Ovary (tissue), 9 donors: Measurements from ENCODE around the gene TENT5C. TPM values are rescaled to one million over a fixed set of nuclear protein-coding genes. Genes with fewer than 3 reads are reported as not detected.

Experiments
- DNase-seq, 5 donors: peaks; one replicate each; pipeline ENCODE4 v3.0.0-alpha.2; 2019 to 2020
- H3K27ac ChIP-seq, 2 donors: fragments of 200-600 bp; one replicate each; pipeline versions ENCODE4 v1.5.1 to v1.8.0; 2019 to 2022
- H3K27me3 ChIP-seq: fragments of 200-600 bp; one replicate; pipeline ENCODE4 v1.8.0; 2022
- H3K36me3 ChIP-seq: fragments of 200-600 bp; sonication (generic); one replicate; pipeline ENCODE4 v1.5.1; 2019
- H3K4me1 ChIP-seq: one replicate; pipeline ENCODE4 v1.8.1; 2013; ENCODE audit warnings: mild to moderate bottlenecking, moderate library complexity; ENCODE audit not compliant: insufficient read depth
- H3K4me3 ChIP-seq: fragments of 200-600 bp; sonication (generic); one replicate; pipeline ENCODE4 v1.5.1; 2017
- H3K9me3 ChIP-seq, 2 donors: fragments of 200-600 bp in 1 of 2; sonication (generic) in 1 of 2; one replicate each; pipeline versions ENCODE4 v1.5.1 to v1.8.1; 2013 to 2019; ENCODE audit warnings: mild to moderate bottlenecking in 1 of 2, moderate library complexity in 1 of 2
- EP300 ChIP-seq: sonication (generic); formaldehyde crosslinking; IDR thresholded peaks from one replicate; pipeline ENCODE4 v1.6.1; 2017; ENCODE audit warnings: antibody characterized with exemption
- POLR2A ChIP-seq: fragments of 450-650 bp; IDR thresholded peaks from one replicate; pipeline ENCODE4 v1.6.1; 2017; ENCODE audit warnings: antibody characterized with exemption, mild to moderate bottlenecking, moderate library complexity
- WGBS, 3 donors: extraction: QIAGEN DNeasy Blood & Tissue Kit in 1 of 3; methylation state at CpG; one replicate each; pipeline versions ENCODE4 v1.1.5 to v1.1.7; 2013 to 2017; 5-methylcytosine and 5-hydroxymethylcytosine counted together
- intact Hi-C, 4 donors: fragments of 100-400 bp; cut with DNase I; formaldehyde crosslinking; loops; one replicate each; pipeline versions ENCODE4 v1.11.0 to v1.15.1; 2022 to 2023
- polyA plus RNA-seq, 2 donors: library from polyadenylated mRNA; stranded (reverse); fragments of 200-250 nt in 1 of 2; fragments of 350-450 nt in 1 of 2; fragmentation: Illumina TruSeq in 1 of 2; extraction: RNeasy Lipid Tissue Mini Kit (QIAGEN cat#74804) in 1 of 2; gene quantifications; one replicate each; pipeline ENCODE4 v1.2.3, GENCODE V29; 2013 to 2014
- total RNA-seq, 7 donors: library from RNA; depleted of rRNA in 2 of 7; stranded (reverse); fragments of >200 nt in 2 of 7; fragmentation: NEBNext Ultra II Directional in 3 of 7; extraction: Animal tissue kit (Norgen Biotek cat#: 25700) in 3 of 7; gene quantifications; one replicate each; pipeline versions ENCODE4 v1.1.0 to v1.2.4, GENCODE V29; 2016 to 2023
- TF ChIP-seq, protein P1 (sequence below), 3 donors: fragments of 450-650 bp in 2 of 3; fragments of 200-600 bp in 1 of 3; IDR thresholded peaks; one replicate each; pipeline versions ENCODE4 v1.5.1 to v1.8.0; 2016 to 2022; ENCODE audit warnings: antibody characterized with exemption in 3 of 3, mild to moderate bottlenecking in 1 of 3
- donor health status: DM: no; HTN: no; CAD: no; lungs with moderate emphysema.
- donor health status: DM: no; HTN: no; CAD: no.
- donor health status: Bipolar disorder and iron deficiency.
- donor health status: DM: yes; HTN: yes; CAD: no.
- donor health status: DM: no; HTN: no; CAD: no.
- donor health status: DM: yes; HTN: yes; CAD: no.

The TENT5C gene
- total and polyA plus RNA-seq, 9 donors: 2.6 to 24.7 (median 11.4) TPM

DNA sequence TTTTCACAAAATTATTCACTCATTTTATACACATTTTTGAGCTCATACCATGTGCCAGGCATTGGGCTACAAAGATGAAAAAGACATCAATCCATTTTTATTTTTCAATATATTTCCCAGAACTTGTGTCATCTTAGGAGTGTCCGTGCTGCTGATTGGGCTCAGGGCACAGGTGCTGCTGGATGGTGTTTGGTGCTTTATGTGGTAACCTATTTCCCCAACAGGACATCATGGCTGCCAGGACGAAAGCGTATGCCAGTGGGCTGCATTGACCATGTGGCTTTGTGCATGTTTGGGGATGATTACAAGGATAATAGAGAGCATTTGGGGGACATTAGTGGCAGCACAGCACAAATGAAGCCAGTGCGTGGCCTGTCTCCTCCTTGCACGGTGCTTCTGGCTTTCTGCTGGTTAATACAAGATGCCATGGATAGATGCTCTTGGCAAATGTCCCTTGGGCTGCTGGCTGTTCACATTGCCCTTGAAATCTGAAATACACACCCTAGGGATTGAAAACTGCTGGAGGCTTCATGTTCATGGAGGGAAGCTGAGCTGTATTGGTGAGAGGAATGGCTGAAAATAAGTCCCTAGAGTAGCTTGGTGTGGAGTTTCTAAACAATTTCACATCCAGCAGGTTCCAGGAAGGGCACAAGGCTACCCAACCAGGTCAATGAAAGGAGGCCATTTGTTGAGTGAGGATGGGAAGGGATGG lies 52.3 kb downstream of the TENT5C start:
- no peaks in the 10 kb centered on the region for H3K27me3 ChIP-seq
- H3K36me3 ChIP-seq: no peaks in the 10 kb centered on the region
- no peak for TF ChIP-seq EP300
- TF ChIP-seq, protein P1, sequence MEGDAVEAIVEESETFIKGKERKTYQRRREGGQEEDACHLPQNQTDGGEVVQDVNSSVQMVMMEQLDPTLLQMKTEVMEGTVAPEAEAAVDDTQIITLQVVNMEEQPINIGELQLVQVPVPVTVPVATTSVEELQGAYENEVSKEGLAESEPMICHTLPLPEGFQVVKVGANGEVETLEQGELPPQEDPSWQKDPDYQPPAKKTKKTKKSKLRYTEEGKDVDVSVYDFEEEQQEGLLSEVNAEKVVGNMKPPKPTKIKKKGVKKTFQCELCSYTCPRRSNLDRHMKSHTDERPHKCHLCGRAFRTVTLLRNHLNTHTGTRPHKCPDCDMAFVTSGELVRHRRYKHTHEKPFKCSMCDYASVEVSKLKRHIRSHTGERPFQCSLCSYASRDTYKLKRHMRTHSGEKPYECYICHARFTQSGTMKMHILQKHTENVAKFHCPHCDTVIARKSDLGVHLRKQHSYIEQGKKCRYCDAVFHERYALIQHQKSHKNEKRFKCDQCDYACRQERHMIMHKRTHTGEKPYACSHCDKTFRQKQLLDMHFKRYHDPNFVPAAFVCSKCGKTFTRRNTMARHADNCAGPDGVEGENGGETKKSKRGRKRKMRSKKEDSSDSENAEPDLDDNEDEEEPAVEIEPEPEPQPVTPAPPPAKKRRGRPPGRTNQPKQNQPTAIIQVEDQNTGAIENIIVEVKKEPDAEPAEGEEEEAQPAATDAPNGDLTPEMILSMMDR (IDR thresholded peaks at IDR 0.05): no peak
- no peak for TF ChIP-seq POLR2A
- no peak overlapping the region for H3K27ac ChIP-seq
- H3K4me3 ChIP-seq: no peak overlapping the region
- intact Hi-C loops: no loop called here
- H3K4me1 ChIP-seq: no peaks in the 10 kb centered on the region
- no peak for DNase-seq
- no peaks in the 10 kb centered on the region for H3K9me3 ChIP-seq
- WGBS, 3 donors: 88 to 89% (median 88%) methylated on average over 5 of the region's 5 CpGs

DNA sequence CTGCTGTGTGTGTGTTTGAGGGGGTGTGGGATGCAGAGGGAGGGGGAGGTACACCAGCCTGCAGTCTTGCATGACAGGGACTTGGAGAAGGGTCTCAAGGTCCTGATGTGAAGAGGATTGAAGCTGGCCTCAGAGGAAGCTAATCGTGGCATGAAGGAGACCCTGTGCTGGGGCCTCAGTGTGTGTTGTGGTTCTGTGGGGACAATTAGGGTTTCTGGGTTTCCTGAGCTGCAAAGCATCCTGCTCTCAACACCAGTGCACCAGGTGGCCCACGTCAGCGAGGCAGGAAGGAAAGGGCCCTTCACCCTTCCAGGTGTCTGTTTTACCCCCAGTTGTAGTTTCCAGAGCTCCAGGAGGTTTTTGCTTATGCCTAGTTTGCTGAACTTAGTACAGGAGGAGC lies 52.8 kb downstream of the TENT5C start:
- intact Hi-C loops: no loop called here
- no peak overlapping the region for H3K4me3 ChIP-seq
- 73 to 86% (median 74%) methylated on average over 3 of the region's 3 CpGs for WGBS, 3 donors
- no peak for DNase-seq
- TF ChIP-seq, protein P1 (IDR thresholded peaks at IDR 0.05): no peak
- TF ChIP-seq POLR2A (no peak), EP300 (no peak)
- no peaks in the 10 kb centered on the region for H3K36me3 ChIP-seq
- no peaks in the 10 kb centered on the region for H3K27me3 ChIP-seq
- no peaks in the 10 kb centered on the region for H3K9me3 ChIP-seq
- H3K27ac ChIP-seq: no peak overlapping the region
- no peaks in the 10 kb centered on the region for H3K4me1 ChIP-seq

DNA sequence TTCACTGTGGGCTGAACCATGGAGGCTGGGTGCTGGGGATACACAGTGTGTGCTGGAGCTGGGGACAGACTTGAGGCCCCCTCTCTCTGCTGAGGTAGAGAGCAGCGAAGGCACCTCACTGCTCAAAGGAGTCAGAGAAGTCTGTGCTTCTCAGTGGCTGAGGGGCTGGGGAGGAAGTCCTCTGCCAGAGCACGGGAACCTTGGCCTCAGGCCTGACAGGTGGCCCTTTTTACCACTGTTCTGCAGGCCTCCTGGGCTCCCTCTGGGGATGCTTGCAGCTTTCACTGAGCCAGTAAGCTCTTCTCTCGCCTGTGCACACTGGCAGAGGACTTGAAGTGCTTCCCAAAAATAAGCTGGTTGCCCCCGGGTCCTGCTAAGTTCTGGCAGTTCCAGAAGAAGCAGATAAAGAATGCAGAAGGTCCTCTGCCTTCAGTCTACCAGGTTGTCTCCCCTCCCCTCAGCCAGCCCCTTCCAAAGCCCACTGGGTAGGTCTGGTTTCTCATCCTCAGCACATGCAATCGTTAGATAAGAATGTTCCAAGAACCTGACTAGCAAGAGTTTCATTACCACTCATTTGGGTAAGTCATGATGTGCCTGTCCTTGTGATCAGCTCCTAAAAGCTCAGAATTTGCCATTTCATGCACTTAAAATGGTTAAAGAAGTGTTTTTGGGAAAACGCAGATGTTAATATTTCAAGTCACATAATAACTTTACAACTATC lies 53.9 kb downstream of the TENT5C start:
- intact Hi-C loops: no loop called here
- Histone ChIP-seq H3K27ac (no peak overlapping the region), H3K4me3 (no peak overlapping the region), H3K4me1 (no peaks in the 10 kb centered on the region), H3K27me3 (no peaks in the 10 kb centered on the region), H3K9me3 (no peaks in the 10 kb centered on the region), H3K36me3 (no peaks in the 10 kb centered on the region)
- no peak for TF ChIP-seq EP300
- TF ChIP-seq, protein P1 (IDR thresholded peaks at IDR 0.05): no peak
- no peak for TF ChIP-seq POLR2A
- DNase-seq: no peak
- 28 to 42% (median 29%) methylated on average over 6 of the region's 6 CpGs for WGBS, 3 donors

DNA sequence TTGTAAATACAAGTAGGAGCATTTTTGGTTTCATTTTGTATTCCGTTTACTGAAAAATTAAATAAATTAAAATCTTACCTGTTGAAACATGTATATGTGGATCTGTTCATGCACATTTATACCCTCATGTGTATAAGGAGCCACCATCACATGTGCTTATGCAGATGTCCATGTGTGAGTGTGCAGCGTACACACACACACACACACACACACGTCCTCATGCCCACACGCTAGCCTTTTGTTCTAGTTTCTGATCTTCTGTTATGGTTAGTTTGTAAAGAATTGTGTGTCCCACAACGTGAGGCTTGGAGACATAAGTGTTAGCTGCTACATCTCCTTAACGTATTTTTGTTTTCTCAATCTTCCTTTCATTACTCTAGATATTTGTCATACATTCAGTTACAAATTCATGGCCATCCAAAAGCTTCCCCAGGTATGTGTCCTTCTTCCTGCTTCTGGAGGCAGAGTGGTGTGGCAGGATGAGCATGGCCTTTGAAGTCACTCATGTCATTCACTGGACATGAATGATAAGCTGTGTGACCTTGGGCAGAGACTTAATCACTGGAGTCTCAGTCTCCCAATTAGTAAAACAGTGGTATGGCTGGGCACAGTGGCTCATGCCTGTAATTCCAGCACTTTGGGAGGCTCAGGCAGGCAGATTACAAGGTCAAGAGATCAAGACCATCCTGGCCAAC lies 54.6 kb downstream of the TENT5C start:
- no peak for DNase-seq
- no peaks in the 10 kb centered on the region for H3K4me1 ChIP-seq
- no peak overlapping the region for H3K4me3 ChIP-seq
- TF ChIP-seq EP300 (no peak), POLR2A (no peak)
- TF ChIP-seq, protein P1 (IDR thresholded peaks at IDR 0.05): no peak
- 35 to 55% (median 43%) methylated on average over 6 of the region's 6 CpGs for WGBS, 3 donors
- H3K36me3 ChIP-seq: no peaks in the 10 kb centered on the region
- no peaks in the 10 kb centered on the region for H3K9me3 ChIP-seq
- no peaks in the 10 kb centered on the region for H3K27me3 ChIP-seq
- intact Hi-C loops: no loop called here
- H3K27ac ChIP-seq: no peak overlapping the region
